Kidney epithelial cell (primary cell): Measurements from ENCODE around the gene BMP5. TPM values are rescaled to one million over a fixed set of nuclear protein-coding genes. Genes with fewer than 3 reads are reported as not detected.
"Not testable (repeated sequence)": the region's sequence is repeated elsewhere in the genome, so short reads cannot be mapped to it uniquely, and the experiment has no call there.

ENCODE experiments used
- DNase-seq: peaks from one replicate; pipeline ENCODE4 v3.0.0-alpha.2; 2010; ENCODE audit warnings: low read depth
- H3K27me3 ChIP-seq: 2 replicates; pipeline ENCODE4 v1.6.0; 2011; ENCODE audit warnings: low read length; ENCODE audit not compliant: control insufficient read depth, insufficient read depth
- H3K36me3 ChIP-seq: 2 replicates; pipeline ENCODE4 v1.5.1; 2011; ENCODE audit warnings: low read length; ENCODE audit not compliant: control insufficient read depth, insufficient read depth
- H3K4me3 ChIP-seq: 2 replicates; pipeline ENCODE4 v1.5.1; 2011; ENCODE audit warnings: low read depth, mild to moderate bottlenecking, control low read depth, low read length
- CTCF ChIP-seq: IDR thresholded peaks from 2 replicates; pipeline ENCODE4 v1.5.1; 2011; ENCODE audit warnings: mild to moderate bottlenecking, moderate library complexity, low read length, control low read depth, inconsistent platforms; ENCODE audit not compliant: insufficient read depth, poor library complexity, severe bottlenecking
- total RNA-seq: library from RNA; depleted of rRNA; stranded (reverse); fragments of >200 nt; gene quantifications from 2 replicates; pipeline ENCODE4 v1.2.3, GENCODE V29; 2015

BMP5 gene
- total RNA-seq, 1 donor from 2014 or later: not detected

- H3K36me3 ChIP-seq: no peaks in the 10 kb centered on the region
- DNase-seq: no peak
- no peak for TF ChIP-seq CTCF
Measured at GRCh38 chr6:55916188-55916587, 40.8 kb upstream of the BMP5 start.

GRCh38 chr6:55913228-55914195 is 38.1 kb upstream of the BMP5 start:
- Histone ChIP-seq H3K4me3 (no peak overlapping the region), H3K27me3 (no peaks in the 10 kb centered on the region), H3K36me3 (no peaks in the 10 kb centered on the region)
- DNase-seq: no peak
- TF ChIP-seq CTCF: no peak

More at GRCh38 chr6:55916188-55916587, 40.8 kb upstream of the BMP5 start:
- Histone ChIP-seq H3K4me3 (no peak overlapping the region), H3K27me3 (no peaks in the 10 kb centered on the region)

GRCh38 chr6:55910466-55910865 is 35.1 kb upstream of the BMP5 start:
- DNase-seq, H3K27me3 ChIP-seq, H3K36me3 ChIP-seq, H3K4me3 ChIP-seq: not testable (repeated sequence)

GRCh38 chr6:55909911-55910310 is 34.5 kb upstream of the BMP5 start:
- H3K4me3 ChIP-seq, H3K27me3 ChIP-seq, H3K36me3 ChIP-seq, DNase-seq: not testable (repeated sequence)

- H3K27me3 ChIP-seq: no peaks in the 10 kb centered on the region
- no peak for DNase-seq
- no peak overlapping the region for H3K4me3 ChIP-seq
- TF ChIP-seq CTCF: no peak
- no peaks in the 10 kb centered on the region for H3K36me3 ChIP-seq
Measured at GRCh38 chr6:55902796-55903195, 27.4 kb upstream of the BMP5 start.

GRCh38 chr6:55901765-55902270 is 26.4 kb upstream of the BMP5 start:
- no peak for DNase-seq
- TF ChIP-seq CTCF: no peak

More at GRCh38 chr6:55901765-55902270, 26.4 kb upstream of the BMP5 start:
- Histone ChIP-seq H3K36me3 (no peaks in the 10 kb centered on the region), H3K4me3 (no peak overlapping the region), H3K27me3 (no peaks in the 10 kb centered on the region)
